ENCODE results near the gene NAA16. TPM values are rescaled to one million over a fixed set of nuclear protein-coding genes. Genes with fewer than 3 reads are reported as not detected.

The NAA16 gene
- total RNA-seq, 1 experiment from 2014 or later = 12.1 TPM

- Histone ChIP-seq H3K9me2 (ENCODE audit: insufficient read depth) (no peaks in the 10 kb centered on the region), H3K27ac (no peak overlapping the region), H3F3A (ENCODE audit: insufficient read depth, low read depth) (no peaks in the 10 kb centered on the region), H3K27me3 (ENCODE audit: insufficient read depth, low read depth) (no peaks in the 10 kb centered on the region), H2AFZ (no peak overlapping the region), H3K36me3 (ENCODE audit: low read depth) (no peaks in the 10 kb centered on the region), H4K20me1 (ENCODE audit: insufficient read depth) (no peaks in the 10 kb centered on the region; the same call in 1 of the 2 replicates), H3K4me2 (no peak overlapping the region), H3K9me3 (ENCODE audit: insufficient read depth, low read depth) (no peaks in the 10 kb centered on the region), H3K4me1 (replicated peaks; ENCODE audit: insufficient read depth) (0 out of 2 replicates have a peak, but pooled peaks cover 16% of the 10 kb centered on the region), H3K79me2 (ENCODE audit: low read depth) (peaks cover 80% of the 10 kb centered on the region), H3K4me3 (no peak overlapping the region)
- DNase-seq = no peak
- POLR2A ChIA-PET (ENCODE audit: unreplicated experiment) = no interaction called here
- no peak for TF ChIP-seq EZH2 (IDR thresholded peaks at IDR 0.05; ENCODE audit: low read depth)
- TF ChIP-seq CTCF (conservative IDR thresholded peaks at IDR 0.05) = no peak
- BruUV-seq (replicated peaks) = no TSS peak
- CTCF ChIA-PET = no interaction called here
- intact Hi-C loops (cut with micrococcal nuclease; ENCODE audit: unreplicated experiment) = no loop called here
These were observed 6.2 kb downstream of the NAA16 start for GRCh38 chr13:41317243-41317642.

DNA sequence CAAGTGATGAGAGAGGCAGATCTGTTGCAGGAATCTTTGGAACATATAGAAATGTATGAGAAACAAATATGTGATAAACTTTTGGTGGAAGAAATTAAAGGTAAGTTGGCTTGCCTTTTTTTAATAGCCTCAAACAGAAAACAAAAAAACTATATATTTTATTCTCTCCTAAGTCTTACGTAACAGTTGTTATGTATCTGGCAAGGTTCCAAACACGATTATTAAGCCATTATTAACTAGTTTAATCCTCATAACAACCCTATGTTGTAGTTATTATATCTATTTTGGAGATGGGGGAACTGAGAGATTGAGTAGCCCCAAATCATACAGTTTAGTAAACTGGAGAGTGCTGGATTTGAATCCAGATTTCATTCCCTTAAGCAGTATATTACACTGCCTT is 14.7 kb downstream of the NAA16 start:
- Histone ChIP-seq H3K9me2 (ENCODE audit: insufficient read depth) (no peaks in the 10 kb centered on the region), H2AFZ (no peak overlapping the region), H3K79me2 (ENCODE audit: low read depth) (no peaks in the 10 kb centered on the region), H3K9me3 (ENCODE audit: insufficient read depth, low read depth) (no peaks in the 10 kb centered on the region), H3K27me3 (ENCODE audit: insufficient read depth, low read depth) (no peaks in the 10 kb centered on the region), H3K36me3 (ENCODE audit: low read depth) (no peaks in the 10 kb centered on the region; the same call in 1 of the 2 replicates), H3K27ac (no peak overlapping the region), H3K4me3 (no peak overlapping the region), H4K20me1 (ENCODE audit: insufficient read depth) (no peaks in the 10 kb centered on the region), H3F3A (ENCODE audit: insufficient read depth, low read depth) (no peaks in the 10 kb centered on the region), H3K4me1 (replicated peaks; ENCODE audit: insufficient read depth) (no peaks in the 10 kb centered on the region), H3K4me2 (no peak overlapping the region)
- DNase-seq = no peak
- intact Hi-C loops (cut with micrococcal nuclease; ENCODE audit: unreplicated experiment) = no loop called here
- TF ChIP-seq EZH2 (IDR thresholded peaks at IDR 0.05; ENCODE audit: low read depth) = no peak
- TF ChIP-seq CTCF (conservative IDR thresholded peaks at IDR 0.05) = no peak
- CTCF ChIA-PET = no interaction called here
- POLR2A ChIA-PET (ENCODE audit: unreplicated experiment) = interaction anchor here (0.5 kb wide), 1 partner anchor 627 kb away, joined by 3 read pairs; no protein-coding TSS in a partner anchor
- BruUV-seq (replicated peaks) = no TSS peak

DNA sequence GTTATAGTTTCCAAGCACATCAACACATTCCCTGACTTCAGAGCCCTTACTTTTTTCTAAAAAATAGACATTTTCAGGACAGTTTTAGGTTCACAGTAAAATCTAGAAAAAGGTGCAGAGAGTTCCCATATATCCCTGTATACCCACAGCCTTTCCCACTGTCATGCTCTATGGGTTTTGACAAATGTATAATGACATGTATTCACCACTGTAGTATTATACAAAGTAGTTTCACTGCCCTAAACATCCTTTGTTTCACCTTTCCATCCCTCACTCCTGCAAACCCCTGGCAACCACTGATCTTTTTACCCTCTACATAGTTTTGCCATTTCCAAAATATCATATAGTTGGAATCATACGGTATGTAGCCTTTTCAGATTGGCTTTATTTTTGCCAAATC is 15.6 kb downstream of the NAA16 start:
- H3K27me3 ChIP-seq (ENCODE audit: insufficient read depth, low read depth) = no peaks in the 10 kb centered on the region
- H3K4me1 ChIP-seq (replicated peaks; ENCODE audit: insufficient read depth) = no peaks in the 10 kb centered on the region
- H3K9me3 ChIP-seq (ENCODE audit: insufficient read depth, low read depth) = no peaks in the 10 kb centered on the region
- no peak overlapping the region for H3K27ac ChIP-seq
- intact Hi-C loops (cut with micrococcal nuclease; ENCODE audit: unreplicated experiment) = no loop called here
- H3K4me3 ChIP-seq = no peak overlapping the region
- no peaks in the 10 kb centered on the region for H3F3A ChIP-seq (ENCODE audit: insufficient read depth, low read depth)
- H2AFZ ChIP-seq = no peak overlapping the region
- no TSS peak for BruUV-seq (replicated peaks)
- ChIA-PET CTCF (no interaction called here), POLR2A (ENCODE audit: unreplicated experiment) (interaction anchor here (0.5 to 0.7 kb wide), 2 partner anchors 179 to 626 kb away, joined by 3 read pairs; no protein-coding TSS in a partner anchor)
- H3K9me2 ChIP-seq (ENCODE audit: insufficient read depth) = no peaks in the 10 kb centered on the region
- no peaks in the 10 kb centered on the region for H4K20me1 ChIP-seq (ENCODE audit: insufficient read depth)
- no peak for DNase-seq
- TF ChIP-seq EZH2 (IDR thresholded peaks at IDR 0.05; ENCODE audit: low read depth) (no peak), CTCF (conservative IDR thresholded peaks at IDR 0.05) (no peak)
- no peak overlapping the region for H3K4me2 ChIP-seq
- H3K36me3 ChIP-seq (ENCODE audit: low read depth) = no peaks in the 10 kb centered on the region; the same call in 1 of the 2 replicates
- H3K79me2 ChIP-seq (ENCODE audit: low read depth) = no peaks in the 10 kb centered on the region

Measured in PC-9 (cell line).